Ishikawa (cell line): ENCODE measurements around the gene RARB.

ENCODE experiments used
- CEBPB ChIP-seq: IDR thresholded peaks from 2 replicates; pipeline ENCODE4 v1.6.1; 2012
- CREB1 ChIP-seq: IDR thresholded peaks from 2 replicates; pipeline ENCODE4 v1.6.1; 2012; ENCODE audit warnings: low read depth
- EGR1 ChIP-seq: IDR thresholded peaks from 2 replicates; pipeline ENCODE4 v1.6.1; 2012
- EP300 ChIP-seq: IDR thresholded peaks from 2 replicates; pipeline ENCODE4 v1.6.1; 2012; ENCODE audit warnings: borderline replicate concordance
- FOXM1 ChIP-seq: IDR thresholded peaks from 2 replicates; pipeline ENCODE4 v1.6.1; 2012; ENCODE audit warnings: low read depth, borderline replicate concordance
- MAX ChIP-seq: IDR thresholded peaks from 2 replicates; pipeline ENCODE4 v1.6.1; 2012
- NFIC ChIP-seq: IDR thresholded peaks from 2 replicates; pipeline ENCODE4 v1.6.1; 2012
- RAD21 ChIP-seq: IDR thresholded peaks from 2 replicates; pipeline ENCODE4 v1.6.1; 2012; ENCODE audit warnings: low read depth
- REST ChIP-seq: IDR thresholded peaks from 2 replicates; pipeline ENCODE4 v1.6.1; 2012; ENCODE audit warnings: low read depth, mild to moderate bottlenecking
- TAF1 ChIP-seq: IDR thresholded peaks from 2 replicates; pipeline ENCODE4 v1.6.1; 2012; ENCODE audit warnings: low read depth, mild to moderate bottlenecking
- TCF12 ChIP-seq: IDR thresholded peaks from 2 replicates; pipeline ENCODE4 v1.6.1; 2012; ENCODE audit warnings: low read depth
- TEAD4 ChIP-seq: IDR thresholded peaks from 2 replicates; pipeline ENCODE4 v1.6.1; 2012
- USF1 ChIP-seq: IDR thresholded peaks from 2 replicates; pipeline ENCODE4 v1.6.1; 2012
- YY1 ChIP-seq: IDR thresholded peaks from 2 replicates; pipeline ENCODE4 v1.6.1; 2012; ENCODE audit warnings: low read depth
- ZBTB7A ChIP-seq: IDR thresholded peaks from 2 replicates; pipeline ENCODE4 v1.6.1; 2012; ENCODE audit warnings: low read depth

RARB gene

GRCh38 chr3:25397150-25397549 lies 30.9 kb upstream of the RARB start:
- no peak for TF ChIP-seq ZBTB7A
- no peak for TF ChIP-seq CEBPB
- TF ChIP-seq USF1: no peak
- TF ChIP-seq FOXM1: no peak
- no peak for TF ChIP-seq TCF12
- no peak for TF ChIP-seq RAD21
- TF ChIP-seq EGR1: no peak

GRCh38 chr3:25400587-25400986 lies 27.5 kb upstream of the RARB start:
- TF ChIP-seq YY1: no peak
- no peak for TF ChIP-seq FOXM1
- no peak for TF ChIP-seq NFIC
- no peak for TF ChIP-seq CEBPB
- no peak for TF ChIP-seq CREB1
- TF ChIP-seq RAD21: no peak

GRCh38 chr3:25403968-25404367 lies 24.1 kb upstream of the RARB start:
- TF ChIP-seq CEBPB: no peak

GRCh38 chr3:25404569-25404968 lies 23.5 kb upstream of the RARB start:
- no peak for TF ChIP-seq NFIC
- no peak for TF ChIP-seq TCF12
- TF ChIP-seq CREB1: no peak
- TF ChIP-seq REST: no peak
- no peak for TF ChIP-seq TAF1
- no peak for TF ChIP-seq FOXM1
- no peak for TF ChIP-seq CEBPB
- no peak for TF ChIP-seq EGR1
- TF ChIP-seq TEAD4: no peak
- TF ChIP-seq EP300: no peak
- no peak for TF ChIP-seq MAX
- no peak for TF ChIP-seq USF1
- no peak for TF ChIP-seq ZBTB7A
- TF ChIP-seq RAD21: no peak
- no peak for TF ChIP-seq YY1

- TF ChIP-seq EP300 (no peak), TAF1 (no peak), CEBPB (no peak), REST (no peak), USF1 (no peak), MAX (no peak), ZBTB7A (no peak)
Measured at GRCh38 chr3:25405335-25405734, 22.7 kb upstream of the RARB start.

GRCh38 chr3:25410703-25411102 lies 17.4 kb upstream of the RARB start:
- TF ChIP-seq EP300: no peak
- TF ChIP-seq RAD21: no peak
- no peak for TF ChIP-seq REST
- no peak for TF ChIP-seq MAX
- no peak for TF ChIP-seq TAF1
- no peak for TF ChIP-seq EGR1
- no peak for TF ChIP-seq USF1
